Endodermal cell (in vitro differentiated cells): ENCODE results near the gene SYNGR4. TPM values are rescaled to one million over a fixed set of nuclear protein-coding genes. Genes with fewer than 3 reads are reported as not detected.

Source experiments
- DNase-seq: peaks from one replicate; pipeline ENCODE4 v3.0.0-alpha.2; 2017
- H3K27ac ChIP-seq: 2 replicates; pipeline ENCODE4 v1.5.1; 2013; ENCODE audit warnings: mild to moderate bottlenecking, low read depth, low read length, moderate library complexity
- H3K27me3 ChIP-seq: 2 replicates; pipeline ENCODE4 v1.6.1; 2013; ENCODE audit warnings: mild to moderate bottlenecking, low read length, moderate library complexity; ENCODE audit not compliant: insufficient read depth, control insufficient read depth, poor library complexity, severe bottlenecking
- H3K36me3 ChIP-seq: 2 replicates; pipeline ENCODE4 v1.7.0; 2013; ENCODE audit warnings: mild to moderate bottlenecking, low read length, moderate library complexity; ENCODE audit not compliant: control insufficient read depth, insufficient read depth
- H3K4me1 ChIP-seq: one replicate; pipeline ENCODE4 v1.7.0; 2013; ENCODE audit warnings: low read length; ENCODE audit not compliant: control insufficient read depth, insufficient read depth
- H3K4me3 ChIP-seq: 2 replicates; pipeline ENCODE4 v1.5.1; 2013; ENCODE audit warnings: mild to moderate bottlenecking, low read length, moderate library complexity
- H3K9ac ChIP-seq: 2 replicates; pipeline ENCODE4 v1.6.1; 2013; ENCODE audit warnings: mild to moderate bottlenecking, low read length, moderate library complexity; ENCODE audit not compliant: poor library complexity, severe bottlenecking; ENCODE audit errors: extremely low read depth
- H3K9me3 ChIP-seq: 2 replicates; pipeline ENCODE4 v1.6.1; 2013; ENCODE audit warnings: mild to moderate bottlenecking, low read length, moderate library complexity; ENCODE audit not compliant: control insufficient read depth
- H3K27ac Mint-ChIP-seq: 2 replicates; pipeline ENCODE4 v1.8.0; 2020; ENCODE audit warnings: mixed read lengths
- H3K27me3 Mint-ChIP-seq: 2 replicates; pipeline ENCODE4 v1.8.0; 2021; ENCODE audit warnings: mild to moderate bottlenecking, mixed read lengths; ENCODE audit not compliant: insufficient read depth
- H3K36me3 Mint-ChIP-seq: 2 replicates; pipeline ENCODE4 v1.8.0; 2020; ENCODE audit warnings: low read depth, mixed read lengths
- H3K4me1 Mint-ChIP-seq: 2 replicates; pipeline ENCODE4 v1.8.0; 2020; ENCODE audit warnings: mixed read lengths
- H3K4me3 Mint-ChIP-seq: 2 replicates; pipeline ENCODE4 v1.8.0; 2020; ENCODE audit warnings: mild to moderate bottlenecking, moderate library complexity, mixed read lengths
- H3K9me3 Mint-ChIP-seq: 2 replicates; pipeline ENCODE4 v1.8.0; 2020; ENCODE audit warnings: mild to moderate bottlenecking, mixed read lengths
- CTCF ChIP-seq: fragments of 200-600 bp; sonication (generic); conservative IDR thresholded peaks from 2 replicates; pipeline ENCODE4 v1.5.0; 2021; ENCODE audit warnings: antibody characterized with exemption, mild to moderate bottlenecking
- WGBS, 2 experiments: methylation state at CpG; one replicate each; pipeline versions ENCODE4 v1.1.5 to v1.1.7; 2013; ENCODE audit warnings: missing lambda C conversion rate in 2 of 2, mixed read lengths in 1 of 2; ENCODE audit not compliant: insufficient coverage in 1 of 2, insufficient read length in 1 of 2; 5-methylcytosine and 5-hydroxymethylcytosine counted together
- total RNA-seq, 2 donors: library from RNA; stranded (reverse); fragmentation: NEBNext Ultra II Directional in 1 of 2; extraction: Animal tissue kit (Norgen Biotek cat#: 25700) in 1 of 2; gene quantifications; 2 replicates in 1 of 2; 3 replicates in 1 of 2; pipeline ENCODE4 v1.2.1, GENCODE V29; 2021

The SYNGR4 gene
- total RNA-seq, 2 donors from 2014 or later = not detected

- H3K4me3 ChIP-seq = no peak overlapping the region
- no peak overlapping the region for H3K9ac ChIP-seq
- Mint-ChIP-seq H3K4me3 (peak overlapping the region; percentile 78), H3K27ac (peak overlapping the region; percentile 93), H3K9me3 (peaks cover 4% of the 10 kb centered on the region), H3K36me3 (no peaks in the 10 kb centered on the region), H3K4me1 (peaks cover 27% of the 10 kb centered on the region), H3K27me3 (peaks cover 29% of the 10 kb centered on the region)
- H3K36me3 ChIP-seq = no peaks in the 10 kb centered on the region
- peaks cover 7% of the 10 kb centered on the region for H3K9me3 ChIP-seq
- DNase-seq = peak; percentile 94
- no peak overlapping the region for H3K27ac ChIP-seq
- TF ChIP-seq CTCF = peak; percentile 52
- 76 to 86% methylated on average over 35 to 41 of the region's 41 CpGs for WGBS, 2 experiments
- H3K27me3 ChIP-seq = no peaks in the 10 kb centered on the region
- H3K4me1 ChIP-seq = peaks cover 4% of the 10 kb centered on the region
These were observed 34.0 kb upstream of the SYNGR4 start for GRCh38 chr19:48330012-48330681.

GRCh38 chr19:48332351-48332661, 31.9 kb upstream of the SYNGR4 start:
- Mint-ChIP-seq H3K27me3 (peaks cover 15% of the 10 kb centered on the region), H3K9me3 (peaks cover 4% of the 10 kb centered on the region), H3K4me3 (peak overlapping the region; percentile 62), H3K27ac (peak overlapping the region; percentile 19), H3K36me3 (no peaks in the 10 kb centered on the region), H3K4me1 (peaks cover 22% of the 10 kb centered on the region)
- Histone ChIP-seq H3K9ac (no peak overlapping the region), H3K4me3 (peak overlapping the region; percentile 56), H3K36me3 (no peaks in the 10 kb centered on the region), H3K9me3 (peaks cover 7% of the 10 kb centered on the region), H3K4me1 (no peaks in the 10 kb centered on the region), H3K27me3 (no peaks in the 10 kb centered on the region), H3K27ac (no peak overlapping the region)
- no peak for TF ChIP-seq CTCF
- 85 to 90% methylated on average over 4 to 6 of the region's 6 CpGs for WGBS, 2 experiments
- DNase-seq = no peak

- WGBS, 2 experiments = 25 to 35% methylated on average over 19 to 25 of the region's 25 CpGs
- peaks cover 22% of the 10 kb centered on the region for H3K4me1 Mint-ChIP-seq
- Histone ChIP-seq H3K4me3 (peak overlapping the region; percentile 56), H3K27ac (no peak overlapping the region), H3K9me3 (peaks cover 7% of the 10 kb centered on the region), H3K27me3 (no peaks in the 10 kb centered on the region), H3K36me3 (no peaks in the 10 kb centered on the region), H3K9ac (no peak overlapping the region), H3K4me1 (no peaks in the 10 kb centered on the region)
- no peak for TF ChIP-seq CTCF
- peak; percentile 93 for DNase-seq
- no peaks in the 10 kb centered on the region for H3K36me3 Mint-ChIP-seq
- H3K27me3 Mint-ChIP-seq = peaks cover 14% of the 10 kb centered on the region
- H3K4me3 Mint-ChIP-seq = peak overlapping the region; percentile 62
- peak overlapping the region; percentile 19 for H3K27ac Mint-ChIP-seq
- peaks cover 4% of the 10 kb centered on the region for H3K9me3 Mint-ChIP-seq
These were observed 31.3 kb upstream of the SYNGR4 start for GRCh38 chr19:48332662-48333466.
